GM19351 (cell line): ENCODE measurements around the gene GRID1.

ENCODE experiments used
- ATAC-seq: cut with Tn5 transposase; IDR thresholded peaks from one replicate; pipeline ENCODE4 v1.9.1; 2021; ENCODE audit warnings: mild to moderate bottlenecking, moderate library complexity; ENCODE audit not compliant: unreplicated experiment

The GRID1 gene

GRCh38 chr10:85615556-85615955 lies 751.0 kb downstream of the GRID1 start:
- no peak for ATAC-seq

- no peak for ATAC-seq
These were observed 751.6 kb downstream of the GRID1 start for GRCh38 chr10:85614981-85615380.

- no peak for ATAC-seq
These were observed 752.0 kb downstream of the GRID1 start for GRCh38 chr10:85614566-85614965.

- ATAC-seq, result no peak
These were observed 753.2 kb downstream of the GRID1 start for GRCh38 chr10:85613391-85613790.

- ATAC-seq, result peak; percentile 52
These were observed 753.8 kb downstream of the GRID1 start for GRCh38 chr10:85612833-85613232.

GRCh38 chr10:85612378-85612775 lies 754.2 kb downstream of the GRID1 start:
- ATAC-seq, result peak; percentile 94

- no peak for ATAC-seq
These were observed 754.7 kb downstream of the GRID1 start for GRCh38 chr10:85611746-85612377.

GRCh38 chr10:85611093-85611740 lies 755.4 kb downstream of the GRID1 start:
- no peak for ATAC-seq

- no peak for ATAC-seq
These were observed 756.1 kb downstream of the GRID1 start for GRCh38 chr10:85610381-85611092.

GRCh38 chr10:85609509-85609908 lies 757.1 kb downstream of the GRID1 start:
- ATAC-seq, result no peak

GRCh38 chr10:85608706-85609105 lies 757.9 kb downstream of the GRID1 start:
- ATAC-seq, result no peak

GRCh38 chr10:85607043-85607695 lies 759.4 kb downstream of the GRID1 start:
- ATAC-seq, result no peak

GRCh38 chr10:85606401-85606800 lies 760.2 kb downstream of the GRID1 start:
- ATAC-seq, result no peak

GRCh38 chr10:85604884-85605283 lies 761.7 kb downstream of the GRID1 start:
- no peak for ATAC-seq

GRCh38 chr10:85604136-85604725 lies 762.4 kb downstream of the GRID1 start:
- no peak for ATAC-seq

- no peak for ATAC-seq
These were observed 763.2 kb downstream of the GRID1 start for GRCh38 chr10:85603151-85603940.

GRCh38 chr10:85602713-85603112 lies 763.9 kb downstream of the GRID1 start:
- ATAC-seq, result no peak

- no peak for ATAC-seq
These were observed 764.3 kb downstream of the GRID1 start for GRCh38 chr10:85602306-85602705.

- ATAC-seq, result no peak
These were observed 765.1 kb downstream of the GRID1 start for GRCh38 chr10:85601526-85601925.

- no peak for ATAC-seq
These were observed 765.9 kb downstream of the GRID1 start for GRCh38 chr10:85600744-85601081.
